Type B pancreatic cell (in vitro differentiated cells): ENCODE measurements around the gene ETV6. TPM values are rescaled to one million over a fixed set of nuclear protein-coding genes. Genes with fewer than 3 reads are reported as not detected.

Experiments used
- DNase-seq: peaks from one replicate; pipeline ENCODE4 v3.0.0; 2021; ENCODE audit warnings: mixed read lengths; ENCODE audit not compliant: unreplicated experiment; ENCODE audit errors: extremely low spot score
- H3K27ac Mint-ChIP-seq: 2 replicates; pipeline ENCODE4 v1.8.0; 2021; ENCODE audit warnings: mild to moderate bottlenecking, mixed read lengths
- H3K27me3 Mint-ChIP-seq: 2 replicates; pipeline ENCODE4 v1.8.0; 2021; ENCODE audit warnings: mixed read lengths
- H3K36me3 Mint-ChIP-seq: 2 replicates; pipeline ENCODE4 v1.8.0; 2021; ENCODE audit warnings: mixed read lengths
- H3K4me1 Mint-ChIP-seq: one replicate; pipeline ENCODE4 v1.8.0; 2021; ENCODE audit warnings: mixed read lengths; ENCODE audit not compliant: unreplicated experiment
- H3K4me3 Mint-ChIP-seq: 2 replicates; pipeline ENCODE4 v1.8.0; 2021; ENCODE audit warnings: mild to moderate bottlenecking, mixed read lengths
- H3K9me3 Mint-ChIP-seq: 2 replicates; pipeline ENCODE4 v1.8.0; 2021; ENCODE audit warnings: mixed read lengths
- total RNA-seq: library from RNA; stranded (reverse); gene quantifications from 2 replicates; pipeline ENCODE4 v1.2.1, GENCODE V29; 2021; ENCODE audit warnings: low replicate concordance
- TF ChIP-seq, protein P1 (sequence below): fragments of 200-600 bp; sonication (generic); conservative IDR thresholded peaks from 2 replicates; pipeline ENCODE4 v1.5.0; 2021; ENCODE audit warnings: antibody characterized with exemption, mild to moderate bottlenecking

The ETV6 gene
- total RNA-seq, 1 donor from 2014 or later: 26.5 TPM

DNA sequence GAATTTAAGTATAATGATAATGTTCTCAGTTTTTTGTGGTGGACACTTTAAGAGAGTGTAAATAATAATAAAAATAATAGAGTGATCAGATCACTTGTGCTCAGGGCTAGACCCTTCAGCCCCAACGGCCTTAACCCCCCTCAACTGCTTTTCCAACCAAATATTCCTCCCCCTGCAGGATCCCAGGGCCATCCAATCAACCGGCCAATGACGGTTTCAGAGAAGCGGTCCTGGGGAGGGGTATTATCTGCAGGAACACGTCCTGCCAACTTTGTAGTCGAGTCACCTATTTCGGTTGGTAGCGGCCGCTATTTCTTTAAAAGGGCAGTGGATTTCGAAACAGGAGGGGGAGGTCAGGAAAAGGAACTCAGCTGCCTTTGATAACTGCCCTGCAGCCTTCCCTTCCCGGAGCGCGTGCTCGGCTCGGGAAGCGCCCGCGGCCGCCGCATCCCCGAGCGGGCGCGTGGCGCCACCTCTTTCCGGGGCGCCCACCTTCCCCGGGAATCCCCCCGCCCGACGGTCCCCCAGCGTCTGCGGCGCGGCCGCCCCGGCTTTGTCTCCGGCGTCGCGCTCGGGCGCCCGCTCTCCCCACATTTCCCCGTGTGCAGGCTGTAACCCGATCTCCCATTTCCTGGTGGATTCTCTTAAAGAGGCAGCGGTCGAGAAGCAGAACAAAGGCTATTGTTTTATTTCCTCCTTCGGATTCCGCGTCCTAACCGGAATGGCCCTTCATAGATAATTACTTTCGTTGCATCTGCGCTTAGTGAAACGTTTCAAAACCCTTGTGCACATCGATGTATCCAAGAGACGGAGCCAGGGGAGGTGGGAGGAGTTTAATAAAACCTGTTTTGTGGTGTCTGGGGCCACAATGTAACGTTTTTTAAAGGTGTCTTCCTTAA is 711 bp upstream of the ETV6 start:
- peaks cover 19% of the 10 kb centered on the region for H3K4me1 Mint-ChIP-seq
- peak; percentile 77 for DNase-seq
- no peaks in the 10 kb centered on the region for H3K9me3 Mint-ChIP-seq
- H3K27me3 Mint-ChIP-seq: no peaks in the 10 kb centered on the region
- peak overlapping the region; percentile 96 for H3K27ac Mint-ChIP-seq
- H3K36me3 Mint-ChIP-seq: no peaks in the 10 kb centered on the region
- TF ChIP-seq, protein P1, sequence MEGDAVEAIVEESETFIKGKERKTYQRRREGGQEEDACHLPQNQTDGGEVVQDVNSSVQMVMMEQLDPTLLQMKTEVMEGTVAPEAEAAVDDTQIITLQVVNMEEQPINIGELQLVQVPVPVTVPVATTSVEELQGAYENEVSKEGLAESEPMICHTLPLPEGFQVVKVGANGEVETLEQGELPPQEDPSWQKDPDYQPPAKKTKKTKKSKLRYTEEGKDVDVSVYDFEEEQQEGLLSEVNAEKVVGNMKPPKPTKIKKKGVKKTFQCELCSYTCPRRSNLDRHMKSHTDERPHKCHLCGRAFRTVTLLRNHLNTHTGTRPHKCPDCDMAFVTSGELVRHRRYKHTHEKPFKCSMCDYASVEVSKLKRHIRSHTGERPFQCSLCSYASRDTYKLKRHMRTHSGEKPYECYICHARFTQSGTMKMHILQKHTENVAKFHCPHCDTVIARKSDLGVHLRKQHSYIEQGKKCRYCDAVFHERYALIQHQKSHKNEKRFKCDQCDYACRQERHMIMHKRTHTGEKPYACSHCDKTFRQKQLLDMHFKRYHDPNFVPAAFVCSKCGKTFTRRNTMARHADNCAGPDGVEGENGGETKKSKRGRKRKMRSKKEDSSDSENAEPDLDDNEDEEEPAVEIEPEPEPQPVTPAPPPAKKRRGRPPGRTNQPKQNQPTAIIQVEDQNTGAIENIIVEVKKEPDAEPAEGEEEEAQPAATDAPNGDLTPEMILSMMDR: no peak
- H3K4me3 Mint-ChIP-seq: peak overlapping the region; percentile 93

DNA sequence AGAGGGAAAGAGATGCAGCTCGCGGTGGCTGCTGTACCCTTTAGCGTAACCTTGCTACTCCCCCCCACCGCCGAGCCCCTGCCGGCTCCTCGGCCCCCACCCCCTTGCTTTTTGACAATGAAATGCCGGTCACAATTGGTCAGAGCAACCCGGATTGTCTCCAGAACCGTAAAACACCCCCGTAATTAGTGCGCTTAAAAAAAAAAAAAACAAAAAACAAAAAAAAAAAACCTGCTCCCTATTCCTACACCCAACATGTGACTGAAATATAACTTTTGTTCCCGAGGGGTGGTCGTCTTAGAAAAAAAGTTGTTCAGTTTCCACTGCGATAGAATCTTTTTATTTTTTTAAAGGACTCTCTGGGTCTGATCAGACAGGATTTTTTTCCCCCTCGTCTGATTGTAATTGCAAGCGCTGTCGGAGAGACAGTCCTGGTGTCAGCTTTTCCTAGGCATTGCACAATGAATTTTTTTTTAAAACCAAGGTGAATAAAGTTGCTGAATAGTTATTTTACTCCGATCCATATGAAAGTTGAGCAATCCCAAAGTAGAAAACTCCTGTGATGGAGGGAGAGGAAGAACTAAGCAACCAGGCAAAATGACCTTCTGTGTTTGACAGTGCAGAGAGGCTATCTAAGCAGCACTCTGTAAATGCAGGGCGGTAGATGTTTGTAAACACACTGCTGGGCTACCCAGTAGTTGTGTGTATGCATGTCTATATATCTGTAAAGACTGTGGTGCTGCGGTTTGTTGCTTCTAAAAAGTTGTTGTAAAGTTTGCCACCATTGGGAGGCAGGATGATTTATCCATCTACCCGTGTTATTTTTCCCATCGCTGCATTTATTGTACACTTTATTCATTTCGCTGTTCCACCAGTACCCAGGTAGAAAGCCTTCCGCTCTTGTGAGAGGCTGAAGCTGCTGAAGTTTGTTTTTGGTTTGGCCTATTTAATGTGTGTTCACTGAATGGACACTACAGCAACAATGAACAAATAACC is 1.1 kb downstream of the ETV6 start:
- no peak for DNase-seq
- Mint-ChIP-seq H3K4me3 (peak overlapping the region; percentile 94), H3K9me3 (no peaks in the 10 kb centered on the region), H3K4me1 (peaks cover 19% of the 10 kb centered on the region), H3K27ac (peak overlapping the region; percentile 96), H3K36me3 (no peaks in the 10 kb centered on the region), H3K27me3 (no peaks in the 10 kb centered on the region)
- TF ChIP-seq, protein P1: no peak

DNA sequence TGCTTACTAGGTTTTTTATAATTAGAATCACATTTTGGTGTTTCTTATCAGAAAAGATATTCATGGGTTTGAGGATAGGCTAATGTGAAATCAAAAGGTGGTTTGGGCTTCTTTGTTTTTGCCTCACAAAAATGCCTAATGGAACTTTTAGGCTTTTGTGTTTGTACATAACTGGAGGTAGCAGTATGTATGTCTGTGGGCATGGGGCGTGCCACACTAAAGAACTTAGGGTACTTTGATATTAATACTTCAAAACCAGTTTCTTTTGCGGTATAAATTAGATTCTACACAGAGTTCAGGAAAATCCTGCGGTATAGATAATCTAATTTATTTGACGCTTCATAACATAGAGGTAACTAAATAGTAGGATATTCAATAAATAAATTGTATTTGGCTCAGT is 1.9 kb downstream of the ETV6 start:
- no peak for DNase-seq
- no peaks in the 10 kb centered on the region for H3K9me3 Mint-ChIP-seq
- no peaks in the 10 kb centered on the region for H3K36me3 Mint-ChIP-seq
- no peaks in the 10 kb centered on the region for H3K27me3 Mint-ChIP-seq
- H3K4me3 Mint-ChIP-seq: peak overlapping the region; percentile 94
- peaks cover 26% of the 10 kb centered on the region for H3K4me1 Mint-ChIP-seq
- TF ChIP-seq, protein P1: no peak
- peak overlapping the region; percentile 96 for H3K27ac Mint-ChIP-seq

DNA sequence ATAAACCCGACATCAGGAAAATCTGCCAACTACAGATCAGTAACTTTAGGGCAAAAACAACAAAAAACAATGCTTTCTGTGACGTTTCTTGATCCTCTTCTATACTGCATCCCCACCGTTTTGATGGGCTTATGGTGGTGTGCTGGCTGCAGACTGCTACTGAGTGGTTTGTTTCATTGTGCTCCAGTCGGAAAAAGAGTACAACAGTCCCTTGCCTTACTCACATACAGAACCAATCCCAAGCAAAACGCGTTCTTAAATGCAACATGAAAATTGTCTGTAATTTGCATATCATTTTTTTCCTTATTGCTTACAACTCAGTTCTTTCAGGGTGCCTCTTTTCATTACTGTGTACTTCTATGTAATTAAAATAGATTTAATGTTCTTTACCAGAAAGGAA is 2.3 kb downstream of the ETV6 start:
- H3K27me3 Mint-ChIP-seq: no peaks in the 10 kb centered on the region
- H3K4me3 Mint-ChIP-seq: peak overlapping the region; percentile 94
- no peak for DNase-seq
- peaks cover 4% of the 10 kb centered on the region for H3K36me3 Mint-ChIP-seq
- TF ChIP-seq, protein P1: no peak
- H3K9me3 Mint-ChIP-seq: peaks cover 4% of the 10 kb centered on the region
- peaks cover 30% of the 10 kb centered on the region for H3K4me1 Mint-ChIP-seq
- H3K27ac Mint-ChIP-seq: peak overlapping the region; percentile 65

DNA sequence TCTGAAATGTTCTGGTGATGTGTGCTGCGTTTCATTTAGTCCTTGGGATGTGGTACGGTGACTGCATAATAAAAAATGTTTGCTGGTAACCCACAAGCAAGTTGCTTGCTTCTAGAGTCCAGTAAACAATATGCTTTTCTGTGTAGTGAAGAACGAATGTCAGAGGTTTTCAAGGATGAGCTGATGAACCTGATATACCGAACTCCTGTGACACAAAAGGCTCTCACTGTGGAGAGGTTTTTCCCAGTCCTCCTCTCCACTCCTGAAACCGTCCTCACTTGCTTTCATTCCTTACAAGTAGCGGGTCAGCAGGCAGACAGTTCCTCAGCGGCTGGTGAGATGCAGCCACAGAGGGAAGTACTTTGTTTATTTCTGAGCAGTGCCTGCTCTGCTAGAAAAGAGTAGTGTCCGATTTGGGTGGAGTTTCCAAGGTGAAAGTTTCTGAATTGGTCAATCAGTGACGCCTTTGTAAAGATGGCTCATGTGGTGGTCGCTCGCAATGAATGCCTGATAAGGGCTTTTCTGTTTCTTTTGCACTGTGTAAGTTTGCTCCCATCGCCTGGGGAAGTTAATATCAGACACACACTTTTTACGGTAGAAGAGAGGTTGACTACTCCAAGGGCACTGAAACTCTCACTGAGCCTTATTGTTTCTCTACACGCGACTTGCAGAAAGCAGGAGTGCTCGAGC is 3.0 kb downstream of the ETV6 start:
- no peaks in the 10 kb centered on the region for H3K27me3 Mint-ChIP-seq
- H3K27ac Mint-ChIP-seq: peak overlapping the region; percentile 65
- TF ChIP-seq, protein P1: no peak
- DNase-seq: no peak
- H3K4me3 Mint-ChIP-seq: peak overlapping the region; percentile 94
- peaks cover 9% of the 10 kb centered on the region for H3K36me3 Mint-ChIP-seq
- peaks cover 33% of the 10 kb centered on the region for H3K4me1 Mint-ChIP-seq
- peaks cover 7% of the 10 kb centered on the region for H3K9me3 Mint-ChIP-seq
